ENCODE measurements around the gene ZNF48. TPM values are rescaled to one million over a fixed set of nuclear protein-coding genes. Genes with fewer than 3 reads are reported as not detected.

The ZNF48 gene
- total RNA-seq, 1 experiment from 2014 or later: 9.6 TPM

DNA sequence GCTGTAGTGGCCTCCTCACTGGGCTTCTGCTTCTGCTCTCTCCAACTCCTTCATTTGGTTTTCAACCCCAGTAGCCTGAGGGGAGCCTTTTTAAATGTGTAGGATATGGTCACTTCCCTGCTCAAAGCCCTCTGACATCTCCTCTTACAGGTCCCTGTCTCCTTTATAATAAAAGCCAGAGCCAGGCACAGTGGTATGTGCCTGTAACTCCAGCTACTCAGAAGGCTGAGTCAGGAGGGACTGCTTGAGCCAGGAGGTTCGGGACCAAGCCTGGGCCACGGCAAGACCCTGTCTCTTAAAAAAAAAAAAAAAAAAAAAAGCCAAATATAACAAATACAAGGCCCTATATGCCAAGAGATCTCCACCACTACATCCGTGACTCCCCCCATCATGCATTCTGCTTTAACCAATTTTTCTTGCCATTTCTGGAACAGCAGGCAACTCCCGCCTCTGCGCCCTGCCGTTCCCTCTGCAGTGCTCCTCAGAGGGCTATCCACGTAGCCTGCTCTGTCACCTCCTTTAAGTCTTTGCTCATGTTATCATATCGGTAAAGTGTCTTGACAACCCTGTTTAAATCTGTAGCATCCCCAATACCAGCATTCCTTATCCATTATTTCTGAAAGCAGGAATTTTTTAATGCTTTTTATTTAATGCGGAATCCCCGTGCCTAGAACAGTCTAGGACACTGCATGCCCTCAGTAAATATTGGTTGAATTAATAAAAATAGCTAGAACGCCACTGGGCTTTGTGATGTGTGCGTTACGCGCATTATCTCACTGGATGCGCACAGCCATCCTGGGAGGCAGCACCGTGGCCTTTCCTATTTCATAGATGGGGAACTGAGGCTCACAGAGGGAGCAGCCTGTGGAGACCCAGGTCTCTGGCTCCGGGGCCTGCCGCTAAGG is 21.7 kb downstream of the ZNF48 start:
- no peaks in the 10 kb centered on the region for H3K27me3 ChIP-seq (replicated peaks)
- no peak overlapping the region for H3K4me3 ChIP-seq
- no peak for DNase-seq (ENCODE audit: low read depth in 1 of 2, low spot score in 2 of 2)
- no peaks in the 10 kb centered on the region for H3K9me3 ChIP-seq (replicated peaks)
- H3K27ac ChIP-seq: no peak overlapping the region
- no peaks in the 10 kb centered on the region for H3K4me1 ChIP-seq (replicated peaks)
- H3K36me3 ChIP-seq: peaks cover 65% of the 10 kb centered on the region

DNA sequence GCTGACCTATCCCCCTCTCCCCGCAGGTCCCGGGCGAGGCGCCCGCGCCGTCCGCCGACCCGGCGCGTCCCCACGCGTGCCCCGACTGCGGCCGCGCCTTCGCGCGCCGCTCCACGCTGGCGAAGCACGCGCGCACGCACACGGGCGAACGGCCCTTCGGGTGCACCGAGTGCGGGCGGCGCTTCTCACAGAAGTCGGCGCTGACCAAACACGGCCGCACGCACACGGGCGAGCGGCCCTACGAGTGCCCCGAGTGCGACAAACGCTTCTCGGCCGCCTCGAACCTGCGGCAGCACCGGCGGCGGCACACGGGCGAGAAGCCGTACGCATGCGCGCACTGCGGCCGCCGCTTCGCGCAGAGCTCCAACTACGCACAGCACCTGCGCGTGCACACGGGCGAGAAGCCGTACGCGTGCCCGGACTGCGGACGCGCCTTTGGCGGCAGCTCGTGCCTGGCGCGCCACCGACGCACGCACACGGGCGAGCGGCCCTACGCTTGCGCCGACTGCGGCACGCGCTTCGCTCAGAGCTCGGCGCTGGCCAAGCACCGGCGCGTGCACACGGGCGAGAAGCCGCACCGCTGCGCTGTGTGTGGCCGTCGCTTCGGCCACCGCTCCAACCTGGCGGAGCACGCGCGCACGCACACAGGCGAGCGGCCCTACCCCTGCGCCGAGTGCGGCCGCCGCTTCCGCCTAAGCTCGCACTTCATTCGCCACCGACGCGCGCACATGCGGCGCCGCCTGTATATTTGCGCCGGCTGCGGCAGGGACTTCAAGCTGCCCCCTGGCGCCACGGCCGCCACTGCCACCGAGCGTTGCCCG is 22.5 kb downstream of the ZNF48 start:
- H3K4me1 ChIP-seq (replicated peaks): no peaks in the 10 kb centered on the region
- no peaks in the 10 kb centered on the region for H3K9me3 ChIP-seq (replicated peaks)
- no peak for DNase-seq (ENCODE audit: low read depth in 1 of 2, low spot score in 2 of 2)
- no peaks in the 10 kb centered on the region for H3K27me3 ChIP-seq (replicated peaks)
- H3K36me3 ChIP-seq: peaks cover 65% of the 10 kb centered on the region
- no peak overlapping the region for H3K27ac ChIP-seq
- H3K4me3 ChIP-seq: no peak overlapping the region

DNA sequence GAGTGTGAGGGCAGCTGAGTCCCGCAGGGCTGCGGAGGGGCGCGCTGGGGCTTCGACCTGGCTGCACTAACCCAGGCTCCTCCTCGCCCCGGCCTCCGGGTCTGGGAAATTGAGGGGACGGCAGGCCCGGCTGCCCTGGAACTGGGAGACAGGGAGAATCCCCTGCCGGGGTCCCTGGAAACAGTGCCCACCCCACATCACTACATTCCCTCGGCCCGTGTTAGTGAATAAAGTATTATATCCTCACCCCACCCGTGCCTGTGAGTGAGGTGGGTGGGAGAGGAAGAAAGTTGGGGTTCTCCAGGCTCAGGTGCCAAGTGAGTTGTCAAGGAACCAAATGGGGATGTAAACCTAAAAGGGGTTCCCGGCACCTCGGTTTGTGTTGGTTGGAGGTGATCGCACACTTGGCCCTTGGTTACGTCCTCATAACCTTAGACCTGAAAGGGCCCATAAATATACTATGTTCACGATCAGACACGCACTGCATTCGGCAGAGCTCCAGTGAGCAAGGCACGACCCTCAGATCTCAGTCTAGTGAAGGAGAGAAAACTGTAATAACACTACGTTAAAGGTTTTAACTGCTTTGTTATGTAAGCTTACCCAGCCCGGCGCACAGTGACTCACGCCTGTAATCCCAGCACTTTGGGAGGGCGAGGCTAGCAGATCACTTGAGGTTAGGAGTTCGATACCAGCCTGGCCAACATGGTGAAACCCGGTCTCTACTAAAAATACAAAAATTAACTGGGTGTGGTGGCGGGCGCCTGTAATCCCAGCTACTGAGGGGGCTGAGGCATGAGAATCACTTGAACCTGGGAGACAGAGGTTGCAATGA is 23.3 kb downstream of the ZNF48 start:
- Histone ChIP-seq H3K4me3 (no peak overlapping the region), H3K27ac (no peak overlapping the region)
- DNase-seq (ENCODE audit: low read depth in 1 of 2, low spot score in 2 of 2): no peak

DNA sequence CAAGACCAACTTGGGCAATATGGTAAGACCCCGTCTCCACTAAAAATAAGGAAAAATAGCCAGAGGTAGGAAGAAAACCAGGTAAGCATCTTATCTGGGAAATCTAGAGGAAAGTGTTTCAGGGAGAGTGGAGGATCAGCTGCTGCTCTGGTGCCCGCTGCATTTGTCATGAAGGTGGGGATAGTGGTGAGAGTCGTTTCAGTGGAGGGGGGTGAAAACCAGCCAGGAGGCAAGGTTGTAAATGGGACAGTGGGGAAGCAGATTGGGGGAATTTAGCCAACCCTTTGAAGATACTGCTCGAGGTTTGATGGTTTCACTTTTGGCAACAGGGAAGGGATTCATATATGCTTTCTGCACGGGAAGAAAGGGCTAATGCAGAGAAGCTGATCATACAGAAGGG is 25.8 kb downstream of the ZNF48 start:
- Histone ChIP-seq H3K4me1 (replicated peaks) (no peaks in the 10 kb centered on the region), H3K27me3 (replicated peaks) (no peaks in the 10 kb centered on the region), H3K4me3 (no peak overlapping the region), H3K36me3 (peaks cover 69% of the 10 kb centered on the region), H3K27ac (no peak overlapping the region), H3K9me3 (replicated peaks) (no peaks in the 10 kb centered on the region)
- DNase-seq (ENCODE audit: low read depth in 1 of 2, low spot score in 2 of 2): no peak

More for the DNA sequence above, 23.3 kb downstream of the ZNF48 start:
- Histone ChIP-seq H3K4me1 (replicated peaks) (no peaks in the 10 kb centered on the region), H3K36me3 (peaks cover 63% of the 10 kb centered on the region), H3K9me3 (replicated peaks) (no peaks in the 10 kb centered on the region), H3K27me3 (replicated peaks) (no peaks in the 10 kb centered on the region)

DNA sequence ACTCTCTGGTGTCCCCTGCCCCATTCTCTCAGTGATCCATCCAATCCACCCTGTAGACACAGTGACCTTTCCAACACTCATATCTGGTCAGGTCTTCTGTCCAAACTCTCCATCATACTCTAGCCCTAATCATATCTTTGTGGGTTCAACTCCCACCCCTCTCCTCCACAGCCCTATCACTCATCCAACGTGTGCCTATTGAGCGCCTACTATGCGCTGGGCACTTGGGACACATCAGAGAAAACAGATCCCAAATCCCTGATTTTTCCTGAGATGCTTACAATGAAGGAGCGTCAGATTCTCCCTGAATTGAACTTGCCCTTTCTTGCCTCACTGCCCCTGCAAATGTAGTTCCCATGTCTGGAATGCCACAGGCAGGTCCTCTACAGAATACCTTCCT is 32.8 kb downstream of the ZNF48 start:
- no peak for DNase-seq (ENCODE audit: low read depth in 1 of 2, low spot score in 2 of 2)
- no peak overlapping the region for H3K4me3 ChIP-seq
- H3K36me3 ChIP-seq: peaks cover 48% of the 10 kb centered on the region
- H3K9me3 ChIP-seq (replicated peaks): no peaks in the 10 kb centered on the region
- peaks cover 16% of the 10 kb centered on the region for H3K4me1 ChIP-seq (replicated peaks)
- no peaks in the 10 kb centered on the region for H3K27me3 ChIP-seq (replicated peaks)
- H3K27ac ChIP-seq: no peak overlapping the region

DNA sequence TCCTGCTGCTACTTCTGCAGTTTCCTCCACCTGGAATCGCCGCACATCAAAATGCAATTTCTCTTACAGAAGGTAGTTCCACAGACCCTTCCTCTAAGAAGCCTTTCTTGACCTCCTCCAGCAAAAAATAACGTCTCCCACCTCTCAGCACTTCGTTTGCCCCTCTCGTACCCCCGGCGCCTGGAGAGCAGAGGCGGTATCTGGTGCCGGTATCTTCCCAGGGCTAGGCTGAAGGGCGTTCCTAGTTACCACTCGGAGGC is 34.1 kb downstream of the ZNF48 start:
- H3K4me1 ChIP-seq (replicated peaks): peaks cover 16% of the 10 kb centered on the region
- no peak for DNase-seq (ENCODE audit: low read depth in 1 of 2, low spot score in 2 of 2)
- no peaks in the 10 kb centered on the region for H3K27me3 ChIP-seq (replicated peaks)
- peaks cover 37% of the 10 kb centered on the region for H3K36me3 ChIP-seq
- peak overlapping the region; percentile 60 for H3K4me3 ChIP-seq
- H3K9me3 ChIP-seq (replicated peaks): no peaks in the 10 kb centered on the region
- H3K27ac ChIP-seq: no peak overlapping the region

DNA sequence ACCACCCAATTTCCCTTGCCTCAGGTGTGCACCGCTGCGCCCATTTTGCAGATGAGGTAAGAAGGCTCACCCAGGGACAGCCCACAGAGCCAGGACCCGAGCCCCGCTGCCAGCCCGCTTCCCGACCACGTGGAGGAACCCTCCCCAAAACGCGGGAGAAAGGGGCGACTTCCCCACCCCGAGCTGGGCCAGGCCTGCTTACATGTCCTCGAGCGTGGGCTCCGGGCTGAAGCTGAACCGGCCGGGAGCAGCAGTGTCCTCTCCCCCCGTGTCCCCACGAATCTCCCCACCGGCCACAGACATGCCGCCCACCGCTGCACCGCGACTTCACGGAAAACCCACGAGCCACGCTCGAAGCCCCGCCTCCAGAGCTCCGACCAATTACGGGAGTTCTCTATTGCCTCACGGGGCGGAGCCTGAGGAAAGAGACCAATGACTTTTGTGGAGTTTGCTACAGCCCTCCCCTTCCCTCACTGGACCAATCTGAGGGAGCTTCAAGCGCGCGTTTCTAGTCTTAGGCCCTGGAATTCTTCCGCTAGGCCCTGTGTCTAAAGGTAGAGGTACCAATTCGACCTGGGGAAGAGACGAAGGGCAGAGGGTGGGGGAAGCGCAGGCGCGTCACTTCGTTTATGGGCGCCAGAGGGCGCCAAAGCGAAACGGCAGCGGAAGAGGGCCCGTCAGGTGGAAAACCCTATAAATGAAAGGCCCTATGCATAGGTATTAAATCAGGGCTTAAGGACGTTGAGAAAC is 34.6 kb downstream of the ZNF48 start, which contains the start of gene DCTPP1:
Gene DCTPP1 (minus strand): TSS at position 353 of the 750 bp plus-strand sequence. CDS start 50 bp downstream, at position 303.
- H3K36me3 ChIP-seq: peaks cover 34% of the 10 kb centered on the region
- H3K27me3 ChIP-seq (replicated peaks): no peaks in the 10 kb centered on the region

DNA sequence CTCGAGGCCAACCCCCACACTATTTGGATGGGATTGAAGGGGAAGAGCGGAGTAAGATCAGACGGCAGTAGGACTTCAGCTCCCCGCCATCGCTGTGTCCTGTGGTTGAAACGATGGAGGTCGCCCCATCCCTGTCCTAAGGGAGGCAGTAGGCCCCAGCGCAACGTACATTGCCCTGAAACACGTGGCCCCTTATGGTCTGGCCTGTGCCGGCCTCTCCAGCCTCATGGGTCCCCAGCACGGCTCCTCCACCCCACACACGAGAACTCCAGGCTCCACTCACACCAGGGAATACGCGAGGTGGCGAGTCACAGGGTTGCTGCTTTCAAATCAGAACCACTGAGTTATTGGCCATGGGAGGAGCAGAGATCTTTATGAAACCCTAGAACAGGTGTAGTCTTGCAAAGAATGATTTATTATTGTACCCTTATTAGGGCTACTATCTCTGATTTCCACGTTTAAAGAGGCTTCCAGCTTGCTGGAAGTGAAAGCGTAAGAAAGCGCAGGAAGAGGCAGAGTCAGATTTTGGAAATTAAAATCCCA is 35.3 kb downstream of the ZNF48 start:
- no peak for DNase-seq (ENCODE audit: low read depth in 1 of 2, low spot score in 2 of 2)
- Histone ChIP-seq H3K4me3 (peak overlapping the region; percentile 60), H3K36me3 (peaks cover 28% of the 10 kb centered on the region), H3K27ac (no peak overlapping the region), H3K9me3 (replicated peaks) (no peaks in the 10 kb centered on the region), H3K4me1 (replicated peaks) (peaks cover 16% of the 10 kb centered on the region), H3K27me3 (replicated peaks) (no peaks in the 10 kb centered on the region)

More for the DNA sequence above, 34.6 kb downstream of the ZNF48 start, which contains the start of gene DCTPP1:
- peak within 1 kb of the TSS; percentile 60 for H3K4me3 ChIP-seq
- H3K4me1 ChIP-seq (replicated peaks): peaks cover 16% of the 10 kb centered on the region
- DNase-seq (ENCODE audit: low read depth in 1 of 2, low spot score in 2 of 2): peak; percentile 96 to 97
- H3K27ac ChIP-seq: peak within 1 kb of the TSS; percentile 26; the same call in 1 of the 2 replicates
- H3K9me3 ChIP-seq (replicated peaks): no peaks in the 10 kb centered on the region

DNA sequence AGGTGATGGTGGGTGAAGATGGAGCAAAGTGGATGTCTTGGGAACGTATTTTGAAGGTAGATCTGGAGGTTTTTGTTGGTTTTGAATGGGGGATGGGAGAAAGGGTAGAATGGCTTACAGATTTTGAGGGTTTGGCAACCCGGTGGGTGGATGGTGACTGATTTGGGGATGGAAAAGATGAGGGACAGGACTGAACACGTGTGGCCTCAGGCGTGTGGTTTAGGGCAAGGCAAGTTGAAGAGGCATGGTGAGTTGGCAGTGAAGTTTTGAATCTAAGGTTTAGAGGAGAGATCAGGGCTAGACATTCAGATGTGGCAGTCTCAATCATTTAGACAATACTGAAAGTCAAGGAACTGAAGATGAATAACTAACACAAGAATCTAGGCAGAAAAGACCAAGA is 39.6 kb downstream of the ZNF48 start:
- Histone ChIP-seq H3K4me3 (no peak overlapping the region), H3K27me3 (replicated peaks) (no peaks in the 10 kb centered on the region), H3K36me3 (no peaks in the 10 kb centered on the region), H3K9me3 (replicated peaks) (no peaks in the 10 kb centered on the region), H3K4me1 (replicated peaks) (peaks cover 6% of the 10 kb centered on the region), H3K27ac (no peak overlapping the region)
- no peak for DNase-seq (ENCODE audit: low read depth in 1 of 2, low spot score in 2 of 2)

DNA sequence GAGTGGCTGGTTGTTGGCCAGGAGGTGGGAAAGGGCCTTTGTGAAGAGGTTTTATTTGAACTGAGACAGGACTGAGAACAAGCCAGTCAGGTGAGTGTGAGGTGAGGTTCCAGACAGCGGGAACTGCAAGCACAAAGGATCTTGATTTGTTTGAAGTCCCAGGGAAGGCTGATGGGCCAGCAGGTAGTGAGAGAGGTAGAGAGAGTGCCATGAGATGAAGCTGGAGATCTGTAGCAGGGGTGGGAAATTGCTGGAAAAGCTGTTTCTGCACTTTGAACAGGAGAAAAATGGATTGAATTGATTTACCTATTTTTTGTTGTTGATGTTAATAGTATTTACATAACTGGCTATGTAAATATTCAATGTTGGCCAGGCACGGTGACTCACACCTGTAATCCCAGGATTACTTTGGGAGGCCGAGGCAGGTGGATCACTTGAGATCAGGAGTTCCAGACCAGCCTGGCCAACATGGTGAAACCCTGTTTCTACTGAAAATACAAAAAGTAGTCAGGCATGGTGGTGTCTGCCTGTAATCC is 42.4 kb downstream of the ZNF48 start:
- Histone ChIP-seq H3K27ac (no peak overlapping the region), H3K4me1 (replicated peaks) (no peaks in the 10 kb centered on the region), H3K4me3 (no peak overlapping the region)

DNA sequence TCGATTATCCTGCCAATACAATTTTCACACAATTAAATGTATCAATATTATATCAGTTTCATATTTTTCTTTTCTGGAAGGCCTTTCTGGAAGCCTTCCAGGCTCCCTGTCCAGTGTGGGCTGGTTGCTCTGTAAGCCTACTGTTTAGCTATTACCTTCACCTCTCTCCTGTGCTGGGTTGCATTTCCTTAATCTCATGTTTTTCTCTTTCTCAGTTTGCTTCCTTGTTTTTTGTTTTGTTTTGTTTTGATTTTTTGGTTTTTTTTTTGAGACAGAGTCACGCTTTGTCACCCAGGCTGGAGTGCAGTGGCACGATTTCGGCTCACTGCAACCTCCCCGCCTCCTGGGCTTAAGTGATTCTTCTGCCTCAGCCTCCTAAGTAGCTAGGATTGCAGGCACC is 43.6 kb downstream of the ZNF48 start:
- H3K27me3 ChIP-seq (replicated peaks): no peaks in the 10 kb centered on the region
- H3K27ac ChIP-seq: no peak overlapping the region
- no peaks in the 10 kb centered on the region for H3K9me3 ChIP-seq (replicated peaks)
- H3K4me1 ChIP-seq (replicated peaks): no peaks in the 10 kb centered on the region
- no peak for DNase-seq (ENCODE audit: low read depth in 1 of 2, low spot score in 2 of 2)
- H3K36me3 ChIP-seq: peaks cover 10% of the 10 kb centered on the region
- no peak overlapping the region for H3K4me3 ChIP-seq

More for the DNA sequence above, 42.4 kb downstream of the ZNF48 start:
- Histone ChIP-seq H3K36me3 (no peaks in the 10 kb centered on the region), H3K9me3 (replicated peaks) (no peaks in the 10 kb centered on the region), H3K27me3 (replicated peaks) (no peaks in the 10 kb centered on the region)
- no peak for DNase-seq (ENCODE audit: low read depth in 1 of 2, low spot score in 2 of 2)

DNA sequence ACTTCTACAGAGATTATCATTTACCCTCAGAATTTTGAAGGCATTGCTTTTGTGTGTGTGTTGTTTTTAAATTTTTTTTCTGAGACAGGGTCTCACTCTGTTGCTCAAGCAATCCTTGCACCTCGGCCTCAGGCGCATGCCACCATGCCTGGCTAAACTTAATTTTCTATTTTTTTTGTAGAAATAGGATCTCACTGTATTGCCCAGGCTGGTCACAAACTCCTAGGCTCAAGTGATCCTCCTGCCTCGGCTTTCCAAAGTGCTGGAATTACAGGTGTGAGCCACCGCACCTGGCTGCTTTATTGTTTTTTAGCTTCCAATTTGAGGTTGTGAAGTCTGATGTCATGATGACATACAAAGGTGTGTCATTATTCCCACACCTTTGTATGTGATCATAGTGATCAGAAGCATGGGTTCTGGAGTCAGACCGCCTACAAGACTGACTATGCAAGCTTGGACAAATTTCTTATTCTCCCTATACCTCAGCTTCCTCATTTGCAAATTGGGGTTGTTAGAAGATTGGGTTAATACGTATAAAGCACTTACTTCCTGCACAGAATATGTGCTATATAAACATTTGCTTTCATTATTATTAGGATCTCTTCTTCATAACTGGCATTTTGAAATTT is 44.6 kb downstream of the ZNF48 start:
- Histone ChIP-seq H3K27me3 (replicated peaks) (no peaks in the 10 kb centered on the region), H3K27ac (no peak overlapping the region), H3K9me3 (replicated peaks) (no peaks in the 10 kb centered on the region), H3K4me1 (replicated peaks) (peaks cover 9% of the 10 kb centered on the region), H3K36me3 (peaks cover 20% of the 10 kb centered on the region), H3K4me3 (no peak overlapping the region)
- DNase-seq (ENCODE audit: low read depth in 1 of 2, low spot score in 2 of 2): no peak
